ENCODE data around the gene LAMTOR2. TPM values are rescaled to one million over a fixed set of nuclear protein-coding genes. Genes with fewer than 3 reads are reported as not detected.

The LAMTOR2 gene
- total RNA-seq, 1 experiment from 2014 or later = 50.6 TPM

DNA sequence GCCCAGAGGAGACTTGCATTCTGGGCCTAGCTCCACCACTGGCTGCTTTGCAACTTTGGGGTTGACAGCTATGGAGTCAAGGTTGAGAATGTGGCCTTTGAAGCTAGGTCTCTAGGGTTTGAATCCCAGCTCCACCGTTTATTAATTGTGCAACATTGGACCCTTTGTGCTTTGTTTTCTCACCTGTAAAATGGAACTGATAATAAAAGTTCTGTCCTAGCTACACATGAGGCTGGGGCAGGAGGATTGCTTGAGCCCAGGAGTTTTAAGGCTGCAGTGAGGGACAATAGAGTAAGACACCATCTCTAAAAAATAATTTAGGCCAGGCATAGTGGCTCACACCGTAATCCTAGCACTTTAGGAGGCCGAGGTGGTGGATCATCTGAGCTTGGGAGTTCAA is 44.7 kb downstream of the LAMTOR2 start:
- Histone ChIP-seq H3K14ac (ENCODE audit: insufficient read depth, low read length) (no peak overlapping the region), H3K18ac (ENCODE audit: insufficient read length, low read depth, low read length) (no peak overlapping the region), H3K27me3 (ENCODE audit: insufficient read depth, low read length) (no peaks in the 10 kb centered on the region), H4K20me1 (ENCODE audit: control insufficient read depth, insufficient read depth, insufficient read length) (peaks cover 2% of the 10 kb centered on the region), H4K8ac (replicated peaks; ENCODE audit: insufficient read length, low read depth, low read length) (no peak overlapping the region), H3K4me2 (ENCODE audit: insufficient read depth, insufficient read length, low read length) (no peak overlapping the region), H3K9me3 (ENCODE audit: control insufficient read depth, low read depth, low read length) (no peaks in the 10 kb centered on the region), H3K9ac (ENCODE audit: extremely low read depth, insufficient read length, low read length) (no peak overlapping the region), H3K4ac (ENCODE audit: low read depth, low read length) (no peak overlapping the region), H2AFZ (ENCODE audit: low read length) (no peak overlapping the region), H3T11ph (ENCODE audit: low read length) (no peak overlapping the region), H2BK15ac (ENCODE audit: low read depth, low read length) (no peak overlapping the region), H2BK20ac (ENCODE audit: low read depth, low read length, poor library complexity, severe bottlenecking) (no peak overlapping the region), H3K79me2 (ENCODE audit: insufficient read depth, low read length) (no peaks in the 10 kb centered on the region), H3K27ac (ENCODE audit: insufficient read length, low read depth, low read length) (no peak overlapping the region), H2AK5ac (ENCODE audit: insufficient read length, low read length) (no peak overlapping the region), H4K5ac (ENCODE audit: insufficient read length, low read depth, low read length) (no peak overlapping the region), H3K56ac (ENCODE audit: insufficient read length, low read depth, low read length) (no peak overlapping the region), H3K23me2 (ENCODE audit: insufficient read length, low read depth, low read length, poor library complexity, severe bottlenecking) (no peaks in the 10 kb centered on the region), H2BK12ac (ENCODE audit: insufficient read length, low read depth, low read length) (no peak overlapping the region), H2BK5ac (ENCODE audit: insufficient read length, low read length) (no peak overlapping the region), H3K4me1 (ENCODE audit: insufficient read depth, low read length) (0 out of 2 replicates have a peak, but pooled peaks cover 2% of the 10 kb centered on the region), H3K79me1 (ENCODE audit: insufficient read depth, low read depth, low read length, poor library complexity, severe bottlenecking) (no peaks in the 10 kb centered on the region), H3K23ac (ENCODE audit: insufficient read length, low read depth, low read length) (no peak overlapping the region), H4K91ac (ENCODE audit: insufficient read length, low read depth, low read length) (no peak overlapping the region), H2BK120ac (ENCODE audit: low read depth, low read length, poor library complexity, severe bottlenecking) (no peak overlapping the region)
- TF ChIP-seq, protein P1, sequence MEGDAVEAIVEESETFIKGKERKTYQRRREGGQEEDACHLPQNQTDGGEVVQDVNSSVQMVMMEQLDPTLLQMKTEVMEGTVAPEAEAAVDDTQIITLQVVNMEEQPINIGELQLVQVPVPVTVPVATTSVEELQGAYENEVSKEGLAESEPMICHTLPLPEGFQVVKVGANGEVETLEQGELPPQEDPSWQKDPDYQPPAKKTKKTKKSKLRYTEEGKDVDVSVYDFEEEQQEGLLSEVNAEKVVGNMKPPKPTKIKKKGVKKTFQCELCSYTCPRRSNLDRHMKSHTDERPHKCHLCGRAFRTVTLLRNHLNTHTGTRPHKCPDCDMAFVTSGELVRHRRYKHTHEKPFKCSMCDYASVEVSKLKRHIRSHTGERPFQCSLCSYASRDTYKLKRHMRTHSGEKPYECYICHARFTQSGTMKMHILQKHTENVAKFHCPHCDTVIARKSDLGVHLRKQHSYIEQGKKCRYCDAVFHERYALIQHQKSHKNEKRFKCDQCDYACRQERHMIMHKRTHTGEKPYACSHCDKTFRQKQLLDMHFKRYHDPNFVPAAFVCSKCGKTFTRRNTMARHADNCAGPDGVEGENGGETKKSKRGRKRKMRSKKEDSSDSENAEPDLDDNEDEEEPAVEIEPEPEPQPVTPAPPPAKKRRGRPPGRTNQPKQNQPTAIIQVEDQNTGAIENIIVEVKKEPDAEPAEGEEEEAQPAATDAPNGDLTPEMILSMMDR (conservative IDR thresholded peaks at IDR 0.05) = no peak
- peaks cover 6 to 13% (median 9%) of the 10 kb centered on the region in 3 experiments; a peak in 6 of 7 replicates for H3K36me3 Mint-ChIP-seq (ENCODE audit: insufficient read depth in 1 of 3, low read depth in 3 of 3)
- H3K4me3 Mint-ChIP-seq = no peak overlapping the region; a peak in 1 of 5 replicates
- H3K4me1 Mint-ChIP-seq = peaks cover 41% of the 10 kb centered on the region in 2 experiments
- no CpG with 5 or more reads among the region's 3 CpGs for WGBS (ENCODE audit: extremely low coverage, insufficient read length, low lambda C conversion rate)
- 0 out of 7 replicates have a peak overlapping the region, but pooled peaks of 1 of the 3 experiments have one; percentile 10 for H3K27ac Mint-ChIP-seq
- H3K27me3 Mint-ChIP-seq (ENCODE audit: low read depth) = no peaks in the 10 kb centered on the region
- DNase-seq = no peak
- no peaks in the 10 kb centered on the region; a peak in 1 of 5 replicates for H3K9me3 Mint-ChIP-seq

Data from H9 (cell line).